Measurements from ENCODE around the gene FBXO46.

GRCh38 chr19:45712699-45713067 is 18.0 kb downstream of the FBXO46 start:
- TF ChIP-seq TSHZ2 (CRISPR knock-in tag; IDR thresholded peaks at IDR 0.05) = no peak
- no peak for TF ChIP-seq RARB (CRISPR knock-in tag; IDR thresholded peaks at IDR 0.05)
- TF ChIP-seq TOX (CRISPR knock-in tag; IDR thresholded peaks at IDR 0.05; ENCODE audit: borderline replicate concordance) = no peak

All from SK-N-SH treated with all-trans-retinoic acid at 6 μM for 48 hours (cell line).